Spleen (tissue), 7 donors: Measurements from ENCODE around the gene SMYD1.

Experiments
- POLR2A ChIP-seq, 3 donors: fragments of 450-650 bp; IDR thresholded peaks; one replicate each; pipeline ENCODE4 v1.5.1; 2017; ENCODE audit warnings: antibody characterized with exemption in 3 of 3, mild to moderate bottlenecking in 1 of 3
- POLR2AphosphoS5 ChIP-seq, 3 donors: sonication (generic); formaldehyde crosslinking; IDR thresholded peaks; one replicate each; pipeline ENCODE4 v1.5.1; 2017; ENCODE audit warnings: antibody characterized with exemption in 3 of 3
- TF ChIP-seq, protein P1 (sequence below), 11 experiments: fragments of 200-600 bp in 7 of 11; fragments of 450-650 bp in 4 of 11; sonication (generic) in 4 of 11; IDR thresholded peaks in 8 of 11; conservative IDR thresholded peaks in 3 of 11; 1 replicate in 7 of 11; 2 replicates in 4 of 11; pipeline versions ENCODE4 v1.4.0 to v1.8.0; 2016 to 2021; ENCODE audit warnings: antibody characterized with exemption in 11 of 11, inconsistent platforms in 4 of 11, mild to moderate bottlenecking in 1 of 11
- donor health status: DM: no; HTN: no; CAD: no; lungs with moderate emphysema.
- donor health status: DM: no; HTN: no; CAD: no.
- donor health status: DM: no; HTN: no; CAD: no.

DNA sequence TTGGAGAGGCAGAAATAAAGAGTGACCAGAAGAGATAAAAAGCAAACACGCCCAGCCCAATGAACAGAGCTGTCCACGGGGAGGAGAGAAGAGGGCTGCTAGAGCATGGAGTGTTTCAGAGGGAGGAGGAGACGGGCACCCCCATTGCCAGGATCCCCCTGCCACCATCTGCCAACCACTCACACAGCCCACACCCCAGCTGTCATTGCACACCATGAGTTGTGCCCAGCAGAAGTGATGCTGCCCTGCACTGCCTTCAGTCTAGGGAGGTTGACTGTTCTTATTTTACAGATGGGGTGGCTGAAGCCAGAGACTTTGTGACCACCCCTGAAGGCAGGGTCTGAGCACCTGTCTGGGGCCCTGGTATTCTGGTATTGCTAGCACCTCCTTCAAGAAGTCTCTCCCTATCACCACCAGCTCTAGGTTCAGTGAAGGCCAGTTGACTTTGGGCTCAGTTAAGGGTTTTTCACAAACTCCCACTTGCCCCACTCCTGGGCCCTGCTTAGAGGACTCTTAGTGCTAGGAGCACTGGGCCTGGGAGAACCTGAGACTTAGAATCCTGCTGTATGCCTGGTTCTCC lies 57.8 kb downstream of the SMYD1 start:
- TF ChIP-seq POLR2A (IDR thresholded peaks at IDR 0.05) (no peak), POLR2AphosphoS5 (IDR thresholded peaks at IDR 0.05) (no peak)
- TF ChIP-seq, protein P1, sequence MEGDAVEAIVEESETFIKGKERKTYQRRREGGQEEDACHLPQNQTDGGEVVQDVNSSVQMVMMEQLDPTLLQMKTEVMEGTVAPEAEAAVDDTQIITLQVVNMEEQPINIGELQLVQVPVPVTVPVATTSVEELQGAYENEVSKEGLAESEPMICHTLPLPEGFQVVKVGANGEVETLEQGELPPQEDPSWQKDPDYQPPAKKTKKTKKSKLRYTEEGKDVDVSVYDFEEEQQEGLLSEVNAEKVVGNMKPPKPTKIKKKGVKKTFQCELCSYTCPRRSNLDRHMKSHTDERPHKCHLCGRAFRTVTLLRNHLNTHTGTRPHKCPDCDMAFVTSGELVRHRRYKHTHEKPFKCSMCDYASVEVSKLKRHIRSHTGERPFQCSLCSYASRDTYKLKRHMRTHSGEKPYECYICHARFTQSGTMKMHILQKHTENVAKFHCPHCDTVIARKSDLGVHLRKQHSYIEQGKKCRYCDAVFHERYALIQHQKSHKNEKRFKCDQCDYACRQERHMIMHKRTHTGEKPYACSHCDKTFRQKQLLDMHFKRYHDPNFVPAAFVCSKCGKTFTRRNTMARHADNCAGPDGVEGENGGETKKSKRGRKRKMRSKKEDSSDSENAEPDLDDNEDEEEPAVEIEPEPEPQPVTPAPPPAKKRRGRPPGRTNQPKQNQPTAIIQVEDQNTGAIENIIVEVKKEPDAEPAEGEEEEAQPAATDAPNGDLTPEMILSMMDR (IDR thresholded peaks at IDR 0.05 in 8 of 11, conservative IDR thresholded peaks at IDR 0.05 in 3 of 11), result no peak
